ENCODE data around the gene CD86.

Gene CD86

DNA sequence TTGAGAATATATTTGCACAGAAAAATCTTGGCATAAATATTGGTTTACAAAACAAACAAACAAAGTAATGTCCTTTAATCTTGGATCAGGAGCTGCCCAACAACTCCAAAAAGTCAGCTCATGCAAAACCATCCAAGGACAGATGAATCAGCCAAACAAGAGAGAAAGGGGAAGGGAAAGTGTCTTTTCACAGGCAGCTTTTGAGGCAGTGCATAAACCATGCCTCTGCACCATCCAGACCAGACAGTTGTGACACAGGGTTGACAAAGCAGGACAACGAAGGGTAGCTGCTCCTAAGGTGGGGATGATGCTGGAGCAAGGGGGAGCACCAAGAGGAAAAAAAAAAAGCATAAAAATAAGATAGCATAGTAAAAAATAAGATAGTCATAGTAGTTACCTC lies 8.7 kb downstream of the CD86 start:
- TF ChIP-seq, protein P1, sequence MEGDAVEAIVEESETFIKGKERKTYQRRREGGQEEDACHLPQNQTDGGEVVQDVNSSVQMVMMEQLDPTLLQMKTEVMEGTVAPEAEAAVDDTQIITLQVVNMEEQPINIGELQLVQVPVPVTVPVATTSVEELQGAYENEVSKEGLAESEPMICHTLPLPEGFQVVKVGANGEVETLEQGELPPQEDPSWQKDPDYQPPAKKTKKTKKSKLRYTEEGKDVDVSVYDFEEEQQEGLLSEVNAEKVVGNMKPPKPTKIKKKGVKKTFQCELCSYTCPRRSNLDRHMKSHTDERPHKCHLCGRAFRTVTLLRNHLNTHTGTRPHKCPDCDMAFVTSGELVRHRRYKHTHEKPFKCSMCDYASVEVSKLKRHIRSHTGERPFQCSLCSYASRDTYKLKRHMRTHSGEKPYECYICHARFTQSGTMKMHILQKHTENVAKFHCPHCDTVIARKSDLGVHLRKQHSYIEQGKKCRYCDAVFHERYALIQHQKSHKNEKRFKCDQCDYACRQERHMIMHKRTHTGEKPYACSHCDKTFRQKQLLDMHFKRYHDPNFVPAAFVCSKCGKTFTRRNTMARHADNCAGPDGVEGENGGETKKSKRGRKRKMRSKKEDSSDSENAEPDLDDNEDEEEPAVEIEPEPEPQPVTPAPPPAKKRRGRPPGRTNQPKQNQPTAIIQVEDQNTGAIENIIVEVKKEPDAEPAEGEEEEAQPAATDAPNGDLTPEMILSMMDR (IDR thresholded peaks at IDR 0.05; ENCODE audit: low read depth, low read length), result no peak

DNA sequence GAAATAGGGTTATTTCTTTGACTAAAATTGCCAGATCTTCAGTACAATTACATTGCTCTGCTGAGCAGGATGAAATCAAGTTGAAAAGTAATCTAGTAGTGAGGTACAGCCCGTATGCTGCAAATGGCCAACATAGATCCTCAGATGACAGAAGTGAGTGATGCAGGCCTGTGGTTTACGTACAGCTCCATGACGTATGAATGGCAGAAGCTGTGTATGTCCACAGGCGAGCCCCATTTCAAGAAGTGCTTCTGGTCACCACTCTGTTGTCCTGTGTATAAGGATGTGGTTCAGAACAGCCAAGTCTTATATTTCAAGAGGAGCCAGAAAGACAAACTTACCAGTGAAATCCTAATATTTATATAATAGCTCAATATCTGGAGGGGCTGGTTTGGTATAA lies 9.2 kb downstream of the CD86 start:
- Histone ChIP-seq H3K27me3 (ENCODE audit: insufficient read depth, low read depth, severe bottlenecking) (peaks cover 2% of the 10 kb centered on the region), H3K4me3 (ENCODE audit: low read depth, low read length) (no peak overlapping the region), H3K9me3 (ENCODE audit: severe bottlenecking) (no peaks in the 10 kb centered on the region), H3K36me3 (no peaks in the 10 kb centered on the region), H3K27ac (no peak overlapping the region)
- DNase-seq, result no peak
- TF ChIP-seq, protein P1 (IDR thresholded peaks at IDR 0.05; ENCODE audit: low read depth, low read length), result no peak

More for the DNA sequence above, 8.7 kb downstream of the CD86 start:
- H3K36me3 ChIP-seq, result no peaks in the 10 kb centered on the region
- H3K9me3 ChIP-seq (ENCODE audit: severe bottlenecking), result no peaks in the 10 kb centered on the region
- H3K4me3 ChIP-seq (ENCODE audit: low read depth, low read length), result no peak overlapping the region
- peaks cover 2% of the 10 kb centered on the region for H3K27me3 ChIP-seq (ENCODE audit: insufficient read depth, low read depth, severe bottlenecking)
- no peak for DNase-seq
- no peak overlapping the region for H3K27ac ChIP-seq

DNA sequence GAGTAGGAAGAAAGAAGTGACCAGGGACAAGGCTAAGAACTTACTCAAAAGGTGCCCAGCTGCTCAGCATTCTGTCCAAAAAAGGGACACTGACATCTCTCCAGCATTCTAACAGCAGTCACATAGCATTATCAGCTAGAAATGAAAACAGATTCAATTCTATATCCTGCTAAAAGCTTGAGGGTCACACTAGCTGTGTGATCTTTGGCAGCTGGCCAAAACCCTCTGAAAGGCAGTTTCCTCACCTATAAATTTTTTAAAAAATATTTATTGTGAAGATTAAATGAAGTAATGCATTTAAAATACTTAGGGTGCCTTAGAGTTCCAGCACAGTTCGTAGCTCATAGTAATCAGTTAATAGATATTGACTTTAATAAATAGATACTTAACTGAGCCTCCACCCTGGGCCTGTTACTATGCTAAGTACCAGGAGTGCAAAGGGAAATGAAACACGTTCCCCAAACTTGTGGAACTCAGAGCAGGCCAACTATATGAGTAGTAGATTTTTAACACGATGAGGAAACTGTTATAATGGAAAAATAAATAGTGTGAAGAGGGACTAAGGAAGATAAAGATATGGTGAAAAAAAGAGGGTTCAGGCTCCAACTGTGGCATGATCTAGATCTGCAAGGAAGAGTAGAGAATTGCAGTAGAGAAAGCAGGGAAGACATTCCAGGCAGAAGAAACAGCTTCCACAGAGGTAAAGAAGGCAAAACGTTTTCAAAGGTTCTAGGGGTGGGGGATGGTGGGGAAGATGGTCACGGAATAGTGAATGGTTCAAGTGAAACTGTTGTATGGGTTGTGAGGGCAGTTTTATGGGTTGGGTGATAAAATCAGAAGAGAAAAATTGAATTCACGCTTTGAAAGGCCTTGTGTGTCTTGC lies 11.4 kb downstream of the CD86 start:
- Histone ChIP-seq H3K4me3 (ENCODE audit: low read depth, low read length) (no peak overlapping the region), H3K27me3 (ENCODE audit: insufficient read depth, low read depth, severe bottlenecking) (peaks cover 2% of the 10 kb centered on the region), H3K9me3 (ENCODE audit: severe bottlenecking) (no peaks in the 10 kb centered on the region), H3K27ac (no peak overlapping the region), H3K36me3 (no peaks in the 10 kb centered on the region)
- TF ChIP-seq, protein P1 (IDR thresholded peaks at IDR 0.05; ENCODE audit: low read depth, low read length), result no peak
- DNase-seq, result no peak

DNA sequence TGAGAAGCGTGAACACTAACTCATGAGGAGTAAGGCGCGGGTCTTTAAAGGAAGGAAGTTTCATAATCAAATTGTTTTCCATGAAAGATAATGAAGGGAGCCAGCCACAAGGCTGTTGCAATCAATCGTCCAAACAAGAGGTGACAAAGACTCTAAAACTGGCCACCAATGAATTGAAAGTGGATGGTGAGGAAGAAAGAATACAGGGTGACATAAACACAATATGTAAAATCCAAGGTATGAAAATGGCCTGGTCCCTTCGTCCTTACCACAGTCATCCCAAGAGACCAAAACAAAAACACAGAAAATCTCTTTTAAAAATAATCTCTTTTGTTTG lies 12.0 kb downstream of the CD86 start:
- H3K36me3 ChIP-seq, result no peaks in the 10 kb centered on the region
- peaks cover 2% of the 10 kb centered on the region for H3K27me3 ChIP-seq (ENCODE audit: insufficient read depth, low read depth, severe bottlenecking)
- H3K4me3 ChIP-seq (ENCODE audit: low read depth, low read length), result no peak overlapping the region
- TF ChIP-seq, protein P1 (IDR thresholded peaks at IDR 0.05; ENCODE audit: low read depth, low read length), result no peak
- DNase-seq, result no peak
- H3K27ac ChIP-seq, result no peak overlapping the region
- H3K9me3 ChIP-seq (ENCODE audit: severe bottlenecking), result no peaks in the 10 kb centered on the region

DNA sequence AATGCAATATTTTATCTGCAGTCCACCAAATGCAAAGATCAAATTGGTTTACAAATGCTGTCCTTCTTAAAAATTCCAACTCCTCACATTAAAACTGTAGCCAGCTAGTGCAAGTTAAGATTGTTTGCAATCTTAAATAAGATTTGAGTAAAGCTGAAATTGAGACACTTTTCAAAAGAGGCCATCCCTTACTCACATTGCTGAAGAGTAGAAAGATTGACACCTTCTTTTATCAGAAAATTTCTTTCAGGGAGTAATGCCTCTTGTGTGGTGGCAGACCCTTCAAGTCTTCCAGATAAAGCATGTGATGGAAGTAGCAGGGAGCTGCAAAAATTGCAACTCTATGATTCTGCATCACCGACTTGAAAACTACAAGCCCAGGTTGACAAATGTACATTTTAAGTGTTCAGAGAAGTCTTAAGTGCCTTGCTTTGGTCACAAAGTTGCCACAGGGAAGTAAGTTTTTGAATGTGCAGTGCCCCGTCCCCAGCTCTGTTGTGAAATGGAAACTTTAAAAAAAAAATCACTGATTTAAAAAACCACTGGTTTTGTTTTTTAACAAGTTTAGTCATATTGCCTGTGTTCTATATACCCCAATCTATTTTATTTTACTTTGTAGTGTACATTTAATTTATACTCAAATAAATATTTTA lies 12.6 kb downstream of the CD86 start:
- TF ChIP-seq, protein P1 (IDR thresholded peaks at IDR 0.05; ENCODE audit: low read depth, low read length), result no peak
- no peak for DNase-seq
- no peaks in the 10 kb centered on the region for H3K9me3 ChIP-seq (ENCODE audit: severe bottlenecking)
- no peak overlapping the region for H3K27ac ChIP-seq
- no peaks in the 10 kb centered on the region for H3K36me3 ChIP-seq
- H3K4me3 ChIP-seq (ENCODE audit: low read depth, low read length), result no peak overlapping the region
- H3K27me3 ChIP-seq (ENCODE audit: insufficient read depth, low read depth, severe bottlenecking), result peaks cover 2% of the 10 kb centered on the region

Data from WERI-Rb-1 (cell line).